GM23338 (cell line): ENCODE data around the gene ATG16L2. TPM values are rescaled to one million over a fixed set of nuclear protein-coding genes. Genes with fewer than 3 reads are reported as not detected.

Experiments
- ATAC-seq: fragments of 200-7000 bp; cut with Tn5 transposase; 3 replicates; pipeline ENCODE4 v1.9.1; 2020
- DNase-seq: peaks from one replicate; pipeline ENCODE4 v3.0.0-alpha.2; 2015; ENCODE audit warnings: low spot score
- H2AFZ ChIP-seq: fragments of 200-600 bp; sonication (generic); 2 replicates; pipeline ENCODE4 v1.8.0; 2016; ENCODE audit warnings: antibody characterized with exemption, mild to moderate bottlenecking, moderate library complexity
- H3F3A ChIP-seq: fragments of 200-600 bp; sonication (generic); replicated peaks from 2 replicates; pipeline ENCODE4 v1.8.0; 2017; ENCODE audit warnings: antibody characterized with exemption, mixed run types, low read depth
- H3K27ac ChIP-seq: fragments of 200-600 bp; sonication (generic); 2 replicates; pipeline ENCODE4 v1.6.1; 2016; ENCODE audit warnings: low read depth
- H3K27me3 ChIP-seq: fragments of 200-600 bp; sonication (generic); 2 replicates; pipeline ENCODE4 v1.8.0; 2016; ENCODE audit warnings: mild to moderate bottlenecking, mixed run types, moderate library complexity; ENCODE audit not compliant: insufficient read depth
- H3K36me3 ChIP-seq: fragments of 200-600 bp; sonication (generic); 2 replicates; pipeline ENCODE4 v1.8.0; 2016; ENCODE audit warnings: mild to moderate bottlenecking; ENCODE audit not compliant: insufficient read depth
- H3K4me1 ChIP-seq: fragments of 200-600 bp; sonication (generic); 2 replicates; pipeline ENCODE4 v1.8.0; 2016; ENCODE audit warnings: mild to moderate bottlenecking, moderate library complexity; ENCODE audit not compliant: insufficient read depth
- H3K4me2 ChIP-seq: fragments of 200-600 bp; sonication (generic); 2 replicates; pipeline ENCODE4 v1.7.1; 2017; ENCODE audit warnings: mixed run types
- H3K4me3 ChIP-seq: fragments of 200-600 bp; sonication (generic); 2 replicates; pipeline ENCODE4 v1.6.1; 2016; ENCODE audit warnings: mixed run types
- H3K79me2 ChIP-seq: fragments of 200-600 bp; sonication (generic); replicated peaks from 2 replicates; pipeline ENCODE4 v1.8.0; 2017; ENCODE audit warnings: mild to moderate bottlenecking; ENCODE audit not compliant: insufficient read depth
- H3K9me2 ChIP-seq: fragments of 200-600 bp; sonication (generic); 2 replicates; pipeline ENCODE4 v1.8.0; 2017; ENCODE audit not compliant: insufficient read depth
- H4K20me1 ChIP-seq: fragments of 200-600 bp; sonication (generic); replicated peaks from 2 replicates; pipeline ENCODE4 v1.8.0; 2017; ENCODE audit warnings: mild to moderate bottlenecking; ENCODE audit not compliant: insufficient read depth
- H3K27ac Mint-ChIP-seq: 2 replicates; pipeline ENCODE4 v1.8.0; 2020; ENCODE audit warnings: inconsistent platforms, mild to moderate bottlenecking, moderate library complexity, mixed read lengths
- H3K27me3 Mint-ChIP-seq: 3 replicates; pipeline ENCODE4 v1.8.0; 2022; ENCODE audit warnings: low read depth, mild to moderate bottlenecking, moderate library complexity, mixed read lengths, inconsistent platforms; ENCODE audit not compliant: insufficient read depth, poor library complexity
- H3K36me3 Mint-ChIP-seq: 3 replicates; pipeline ENCODE4 v1.8.0; 2021; ENCODE audit warnings: low read depth, mild to moderate bottlenecking, inconsistent platforms, moderate library complexity, mixed read lengths
- H3K4me1 Mint-ChIP-seq: 3 replicates; pipeline ENCODE4 v1.8.0; 2020; ENCODE audit warnings: mild to moderate bottlenecking, inconsistent platforms, mixed read lengths
- H3K4me3 Mint-ChIP-seq: 3 replicates; pipeline ENCODE4 v1.8.0; 2021; ENCODE audit warnings: moderate library complexity, mild to moderate bottlenecking, inconsistent platforms, mixed read lengths
- H3K9me3 Mint-ChIP-seq: 3 replicates; pipeline ENCODE4 v1.8.0; 2020; ENCODE audit warnings: moderate library complexity, mild to moderate bottlenecking, inconsistent platforms, mixed read lengths
- CREB1 ChIP-seq: fragments of 250-450 bp; sonication (Bioruptor Pico); IDR thresholded peaks from 2 replicates; pipeline ENCODE4 v1.5.0; 2020; ENCODE audit warnings: low read depth, mild to moderate bottlenecking, moderate library complexity
- ETS1 ChIP-seq: IDR thresholded peaks from 2 replicates; pipeline ENCODE4 v1.6.1; 2016; ENCODE audit warnings: antibody characterized with exemption
- EZH2 ChIP-seq: fragments of 200-600 bp; sonication (generic); IDR thresholded peaks from one replicate; pipeline ENCODE4 v1.8.0; 2017; ENCODE audit warnings: antibody characterized with exemption, mild to moderate bottlenecking, low read depth; ENCODE audit not compliant: unreplicated experiment
- EZH2phosphoT487 ChIP-seq: fragments of 200-600 bp; sonication (generic); IDR thresholded peaks from one replicate; pipeline ENCODE4 v1.8.1; 2018; ENCODE audit warnings: antibody characterized with exemption; ENCODE audit not compliant: unreplicated experiment
- JUNB ChIP-seq: IDR thresholded peaks from one replicate; pipeline ENCODE4 v1.6.1; 2016; ENCODE audit warnings: antibody characterized with exemption; ENCODE audit not compliant: unreplicated experiment
- NANOG ChIP-seq: IDR thresholded peaks from 2 replicates; pipeline ENCODE4 v1.6.1; 2016; ENCODE audit warnings: antibody characterized with exemption, borderline replicate concordance
- POLR2AphosphoS5 ChIP-seq: IDR thresholded peaks from 2 replicates; pipeline ENCODE4 v1.6.1; 2016; ENCODE audit warnings: antibody characterized with exemption, low read depth
- STAT1 ChIP-seq: IDR thresholded peaks from one replicate; pipeline ENCODE4 v1.6.1; 2016; ENCODE audit warnings: antibody characterized with exemption; ENCODE audit not compliant: unreplicated experiment
- ZNF114 ChIP-seq: fragments of 250-450 bp; sonication (Bioruptor Pico); IDR thresholded peaks from 2 replicates; pipeline ENCODE4 v1.5.0; 2020; ENCODE audit warnings: mild to moderate bottlenecking, moderate library complexity
- ZNF331 ChIP-seq: fragments of 250-450 bp; sonication (Bioruptor Pico); IDR thresholded peaks from 2 replicates; pipeline ENCODE4 v1.5.0; 2020; ENCODE audit warnings: low read depth, mild to moderate bottlenecking, moderate library complexity
- polyA plus RNA-seq: library from polyadenylated mRNA; unstranded; fragments of >200 nt; fragmentation: Nextera tagmentation; extraction: Ambion mirVana; gene quantifications from 2 replicates; pipeline ENCODE4 v1.2.1, GENCODE V29; 2016
- total RNA-seq: library from RNA; depleted of rRNA; stranded (reverse); fragments of >200 nt; shearing (Covaris generic); gene quantifications from 2 replicates; pipeline ENCODE4 v1.2.3, GENCODE V29; 2014
- TF ChIP-seq, protein P1 (sequence below): IDR thresholded peaks from one replicate; pipeline ENCODE4 v1.6.1; 2018; ENCODE audit warnings: antibody characterized with exemption; ENCODE audit not compliant: unreplicated experiment
- TF ChIP-seq, protein P2 (sequence below), 2 experiments: fragments of 200-600 bp in 1 of 2; sonication (generic) in 1 of 2; conservative IDR thresholded peaks; 2 replicates each; pipeline versions ENCODE4 v1.5.1 to v1.6.1; 2016 to 2017; ENCODE audit warnings: antibody characterized with exemption in 2 of 2, low read depth in 2 of 2, mild to moderate bottlenecking in 2 of 2, moderate library complexity in 1 of 2
- TF ChIP-seq, protein P3 (sequence below): fragments of 250-450 bp; sonication (Bioruptor Pico); IDR thresholded peaks from 2 replicates; pipeline ENCODE4 v1.5.0; 2020; ENCODE audit warnings: mild to moderate bottlenecking, moderate library complexity

ATG16L2 gene
- total and polyA plus RNA-seq, 2 experiments from 2014 or later, result 9.6 to 24.6 TPM

- Histone ChIP-seq H3K27me3 (no peaks in the 10 kb centered on the region), H3K4me2 (no peak overlapping the region), H3K4me3 (no peak overlapping the region), H3K79me2 (no peaks in the 10 kb centered on the region), H3K27ac (no peak overlapping the region), H3K9me2 (no peaks in the 10 kb centered on the region), H3K4me1 (peaks cover 5% of the 10 kb centered on the region; the same call in 1 of the 2 replicates), H3K36me3 (no peaks in the 10 kb centered on the region), H3F3A (no peaks in the 10 kb centered on the region; the same call in 1 of the 2 replicates), H2AFZ (no peak overlapping the region), H4K20me1 (no peaks in the 10 kb centered on the region)
- H3K9me3 Mint-ChIP-seq, result no peaks in the 10 kb centered on the region
- TF ChIP-seq, protein P1, sequence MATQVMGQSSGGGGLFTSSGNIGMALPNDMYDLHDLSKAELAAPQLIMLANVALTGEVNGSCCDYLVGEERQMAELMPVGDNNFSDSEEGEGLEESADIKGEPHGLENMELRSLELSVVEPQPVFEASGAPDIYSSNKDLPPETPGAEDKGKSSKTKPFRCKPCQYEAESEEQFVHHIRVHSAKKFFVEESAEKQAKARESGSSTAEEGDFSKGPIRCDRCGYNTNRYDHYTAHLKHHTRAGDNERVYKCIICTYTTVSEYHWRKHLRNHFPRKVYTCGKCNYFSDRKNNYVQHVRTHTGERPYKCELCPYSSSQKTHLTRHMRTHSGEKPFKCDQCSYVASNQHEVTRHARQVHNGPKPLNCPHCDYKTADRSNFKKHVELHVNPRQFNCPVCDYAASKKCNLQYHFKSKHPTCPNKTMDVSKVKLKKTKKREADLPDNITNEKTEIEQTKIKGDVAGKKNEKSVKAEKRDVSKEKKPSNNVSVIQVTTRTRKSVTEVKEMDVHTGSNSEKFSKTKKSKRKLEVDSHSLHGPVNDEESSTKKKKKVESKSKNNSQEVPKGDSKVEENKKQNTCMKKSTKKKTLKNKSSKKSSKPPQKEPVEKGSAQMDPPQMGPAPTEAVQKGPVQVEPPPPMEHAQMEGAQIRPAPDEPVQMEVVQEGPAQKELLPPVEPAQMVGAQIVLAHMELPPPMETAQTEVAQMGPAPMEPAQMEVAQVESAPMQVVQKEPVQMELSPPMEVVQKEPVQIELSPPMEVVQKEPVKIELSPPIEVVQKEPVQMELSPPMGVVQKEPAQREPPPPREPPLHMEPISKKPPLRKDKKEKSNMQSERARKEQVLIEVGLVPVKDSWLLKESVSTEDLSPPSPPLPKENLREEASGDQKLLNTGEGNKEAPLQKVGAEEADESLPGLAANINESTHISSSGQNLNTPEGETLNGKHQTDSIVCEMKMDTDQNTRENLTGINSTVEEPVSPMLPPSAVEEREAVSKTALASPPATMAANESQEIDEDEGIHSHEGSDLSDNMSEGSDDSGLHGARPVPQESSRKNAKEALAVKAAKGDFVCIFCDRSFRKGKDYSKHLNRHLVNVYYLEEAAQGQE, result no peak
- no peak for TF ChIP-seq JUNB
- TF ChIP-seq CREB1 (CRISPR knock-in tag), result no peak
- TF ChIP-seq, protein P2, sequence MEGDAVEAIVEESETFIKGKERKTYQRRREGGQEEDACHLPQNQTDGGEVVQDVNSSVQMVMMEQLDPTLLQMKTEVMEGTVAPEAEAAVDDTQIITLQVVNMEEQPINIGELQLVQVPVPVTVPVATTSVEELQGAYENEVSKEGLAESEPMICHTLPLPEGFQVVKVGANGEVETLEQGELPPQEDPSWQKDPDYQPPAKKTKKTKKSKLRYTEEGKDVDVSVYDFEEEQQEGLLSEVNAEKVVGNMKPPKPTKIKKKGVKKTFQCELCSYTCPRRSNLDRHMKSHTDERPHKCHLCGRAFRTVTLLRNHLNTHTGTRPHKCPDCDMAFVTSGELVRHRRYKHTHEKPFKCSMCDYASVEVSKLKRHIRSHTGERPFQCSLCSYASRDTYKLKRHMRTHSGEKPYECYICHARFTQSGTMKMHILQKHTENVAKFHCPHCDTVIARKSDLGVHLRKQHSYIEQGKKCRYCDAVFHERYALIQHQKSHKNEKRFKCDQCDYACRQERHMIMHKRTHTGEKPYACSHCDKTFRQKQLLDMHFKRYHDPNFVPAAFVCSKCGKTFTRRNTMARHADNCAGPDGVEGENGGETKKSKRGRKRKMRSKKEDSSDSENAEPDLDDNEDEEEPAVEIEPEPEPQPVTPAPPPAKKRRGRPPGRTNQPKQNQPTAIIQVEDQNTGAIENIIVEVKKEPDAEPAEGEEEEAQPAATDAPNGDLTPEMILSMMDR (conservative IDR thresholded peaks at IDR 0.05; ENCODE audit: low read depth in 2 of 2), result no peak
- no peak for TF ChIP-seq ETS1
- TF ChIP-seq ZNF331 (CRISPR knock-in tag), result no peak
- no peak for TF ChIP-seq EZH2phosphoT487
- no peak for TF ChIP-seq ZNF114
- TF ChIP-seq POLR2AphosphoS5, result no peak
- TF ChIP-seq STAT1, result no peak
- no peak for TF ChIP-seq EZH2
- TF ChIP-seq, protein P3, sequence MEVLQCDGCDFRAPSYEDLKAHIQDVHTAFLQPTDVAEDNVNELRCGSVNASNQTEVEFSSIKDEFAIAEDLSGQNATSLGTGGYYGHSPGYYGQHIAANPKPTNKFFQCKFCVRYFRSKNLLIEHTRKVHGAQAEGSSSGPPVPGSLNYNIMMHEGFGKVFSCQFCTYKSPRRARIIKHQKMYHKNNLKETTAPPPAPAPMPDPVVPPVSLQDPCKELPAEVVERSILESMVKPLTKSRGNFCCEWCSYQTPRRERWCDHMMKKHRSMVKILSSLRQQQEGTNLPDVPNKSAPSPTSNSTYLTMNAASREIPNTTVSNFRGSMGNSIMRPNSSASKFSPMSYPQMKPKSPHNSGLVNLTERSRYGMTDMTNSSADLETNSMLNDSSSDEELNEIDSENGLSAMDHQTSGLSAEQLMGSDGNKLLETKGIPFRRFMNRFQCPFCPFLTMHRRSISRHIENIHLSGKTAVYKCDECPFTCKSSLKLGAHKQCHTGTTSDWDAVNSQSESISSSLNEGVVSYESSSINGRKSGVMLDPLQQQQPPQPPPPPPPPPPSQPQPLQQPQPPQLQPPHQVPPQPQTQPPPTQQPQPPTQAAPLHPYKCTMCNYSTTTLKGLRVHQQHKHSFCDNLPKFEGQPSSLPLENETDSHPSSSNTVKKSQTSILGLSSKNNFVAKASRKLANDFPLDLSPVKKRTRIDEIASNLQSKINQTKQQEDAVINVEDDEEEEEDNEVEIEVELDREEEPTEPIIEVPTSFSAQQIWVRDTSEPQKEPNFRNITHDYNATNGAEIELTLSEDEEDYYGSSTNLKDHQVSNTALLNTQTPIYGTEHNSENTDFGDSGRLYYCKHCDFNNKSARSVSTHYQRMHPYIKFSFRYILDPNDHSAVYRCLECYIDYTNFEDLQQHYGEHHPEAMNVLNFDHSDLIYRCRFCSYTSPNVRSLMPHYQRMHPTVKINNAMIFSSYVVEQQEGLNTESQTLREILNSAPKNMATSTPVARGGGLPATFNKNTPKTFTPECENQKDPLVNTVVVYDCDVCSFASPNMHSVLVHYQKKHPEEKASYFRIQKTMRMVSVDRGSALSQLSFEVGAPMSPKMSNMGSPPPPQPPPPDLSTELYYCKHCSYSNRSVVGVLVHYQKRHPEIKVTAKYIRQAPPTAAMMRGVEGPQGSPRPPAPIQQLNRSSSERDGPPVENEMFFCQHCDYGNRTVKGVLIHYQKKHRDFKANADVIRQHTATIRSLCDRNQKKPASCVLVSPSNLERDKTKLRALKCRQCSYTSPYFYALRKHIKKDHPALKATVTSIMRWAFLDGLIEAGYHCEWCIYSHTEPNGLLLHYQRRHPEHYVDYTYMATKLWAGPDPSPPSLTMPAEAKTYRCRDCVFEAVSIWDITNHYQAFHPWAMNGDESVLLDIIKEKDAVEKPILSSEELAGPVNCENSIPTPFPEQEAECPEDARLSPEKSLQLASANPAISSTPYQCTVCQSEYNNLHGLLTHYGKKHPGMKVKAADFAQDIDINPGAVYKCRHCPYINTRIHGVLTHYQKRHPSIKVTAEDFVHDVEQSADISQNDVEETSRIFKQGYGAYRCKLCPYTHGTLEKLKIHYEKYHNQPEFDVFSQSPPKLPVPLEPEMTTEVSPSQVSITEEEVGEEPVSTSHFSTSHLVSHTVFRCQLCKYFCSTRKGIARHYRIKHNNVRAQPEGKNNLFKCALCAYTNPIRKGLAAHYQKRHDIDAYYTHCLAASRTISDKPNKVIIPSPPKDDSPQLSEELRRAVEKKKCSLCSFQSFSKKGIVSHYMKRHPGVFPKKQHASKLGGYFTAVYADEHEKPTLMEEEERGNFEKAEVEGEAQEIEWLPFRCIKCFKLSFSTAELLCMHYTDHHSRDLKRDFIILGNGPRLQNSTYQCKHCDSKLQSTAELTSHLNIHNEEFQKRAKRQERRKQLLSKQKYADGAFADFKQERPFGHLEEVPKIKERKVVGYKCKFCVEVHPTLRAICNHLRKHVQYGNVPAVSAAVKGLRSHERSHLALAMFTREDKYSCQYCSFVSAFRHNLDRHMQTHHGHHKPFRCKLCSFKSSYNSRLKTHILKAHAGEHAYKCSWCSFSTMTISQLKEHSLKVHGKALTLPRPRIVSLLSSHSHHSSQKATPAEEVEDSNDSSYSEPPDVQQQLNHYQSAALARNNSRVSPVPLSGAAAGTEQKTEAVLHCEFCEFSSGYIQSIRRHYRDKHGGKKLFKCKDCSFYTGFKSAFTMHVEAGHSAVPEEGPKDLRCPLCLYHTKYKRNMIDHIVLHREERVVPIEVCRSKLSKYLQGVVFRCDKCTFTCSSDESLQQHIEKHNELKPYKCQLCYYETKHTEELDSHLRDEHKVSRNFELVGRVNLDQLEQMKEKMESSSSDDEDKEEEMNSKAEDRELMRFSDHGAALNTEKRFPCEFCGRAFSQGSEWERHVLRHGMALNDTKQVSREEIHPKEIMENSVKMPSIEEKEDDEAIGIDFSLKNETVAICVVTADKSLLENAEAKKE, result no peak
- no peak for TF ChIP-seq NANOG
- H3K27ac Mint-ChIP-seq, result no peak overlapping the region
- DNase-seq (no peak), ATAC-seq (no peak)
- H3K4me3 Mint-ChIP-seq, result no peak overlapping the region; the same call in 2 of the 3 replicates
- H3K4me1 Mint-ChIP-seq, result peaks cover 23% of the 10 kb centered on the region
- H3K36me3 Mint-ChIP-seq, result no peaks in the 10 kb centered on the region
- H3K27me3 Mint-ChIP-seq, result peaks cover 21% of the 10 kb centered on the region
These were observed 43.4 kb upstream of the ATG16L2 start for GRCh38 chr11:72770799-72771198.
